Endodermal cell (in vitro differentiated cells): ENCODE data around the gene SCARB2. TPM values are rescaled to one million over a fixed set of nuclear protein-coding genes. Genes with fewer than 3 reads are reported as not detected.

Experiments used
- DNase-seq: peaks from one replicate; pipeline ENCODE4 v3.0.0-alpha.2; 2017
- H3K27ac ChIP-seq: 2 replicates; pipeline ENCODE4 v1.5.1; 2013; ENCODE audit warnings: mild to moderate bottlenecking, low read depth, low read length, moderate library complexity
- H3K27me3 ChIP-seq: 2 replicates; pipeline ENCODE4 v1.6.1; 2013; ENCODE audit warnings: mild to moderate bottlenecking, low read length, moderate library complexity; ENCODE audit not compliant: insufficient read depth, control insufficient read depth, poor library complexity, severe bottlenecking
- H3K36me3 ChIP-seq: 2 replicates; pipeline ENCODE4 v1.7.0; 2013; ENCODE audit warnings: mild to moderate bottlenecking, low read length, moderate library complexity; ENCODE audit not compliant: control insufficient read depth, insufficient read depth
- H3K4me1 ChIP-seq: one replicate; pipeline ENCODE4 v1.7.0; 2013; ENCODE audit warnings: low read length; ENCODE audit not compliant: control insufficient read depth, insufficient read depth
- H3K4me3 ChIP-seq: 2 replicates; pipeline ENCODE4 v1.5.1; 2013; ENCODE audit warnings: mild to moderate bottlenecking, low read length, moderate library complexity
- H3K9ac ChIP-seq: 2 replicates; pipeline ENCODE4 v1.6.1; 2013; ENCODE audit warnings: mild to moderate bottlenecking, low read length, moderate library complexity; ENCODE audit not compliant: poor library complexity, severe bottlenecking; ENCODE audit errors: extremely low read depth
- H3K9me3 ChIP-seq: 2 replicates; pipeline ENCODE4 v1.6.1; 2013; ENCODE audit warnings: mild to moderate bottlenecking, low read length, moderate library complexity; ENCODE audit not compliant: control insufficient read depth
- H3K27ac Mint-ChIP-seq: 2 replicates; pipeline ENCODE4 v1.8.0; 2020; ENCODE audit warnings: mixed read lengths
- H3K27me3 Mint-ChIP-seq: 2 replicates; pipeline ENCODE4 v1.8.0; 2021; ENCODE audit warnings: mild to moderate bottlenecking, mixed read lengths; ENCODE audit not compliant: insufficient read depth
- H3K36me3 Mint-ChIP-seq: 2 replicates; pipeline ENCODE4 v1.8.0; 2020; ENCODE audit warnings: low read depth, mixed read lengths
- H3K4me1 Mint-ChIP-seq: 2 replicates; pipeline ENCODE4 v1.8.0; 2020; ENCODE audit warnings: mixed read lengths
- H3K4me3 Mint-ChIP-seq: 2 replicates; pipeline ENCODE4 v1.8.0; 2020; ENCODE audit warnings: mild to moderate bottlenecking, moderate library complexity, mixed read lengths
- H3K9me3 Mint-ChIP-seq: 2 replicates; pipeline ENCODE4 v1.8.0; 2020; ENCODE audit warnings: mild to moderate bottlenecking, mixed read lengths
- WGBS, 2 experiments: methylation state at CpG; one replicate each; pipeline versions ENCODE4 v1.1.5 to v1.1.7; 2013; ENCODE audit warnings: missing lambda C conversion rate in 2 of 2, mixed read lengths in 1 of 2; ENCODE audit not compliant: insufficient coverage in 1 of 2, insufficient read length in 1 of 2; 5-methylcytosine and 5-hydroxymethylcytosine counted together
- total RNA-seq, 2 donors: library from RNA; stranded (reverse); fragmentation: NEBNext Ultra II Directional in 1 of 2; extraction: Animal tissue kit (Norgen Biotek cat#: 25700) in 1 of 2; gene quantifications; 2 replicates in 1 of 2; 3 replicates in 1 of 2; pipeline ENCODE4 v1.2.1, GENCODE V29; 2021
- TF ChIP-seq, protein P1 (sequence below): fragments of 200-600 bp; sonication (generic); conservative IDR thresholded peaks from 2 replicates; pipeline ENCODE4 v1.5.0; 2021; ENCODE audit warnings: antibody characterized with exemption, mild to moderate bottlenecking

The SCARB2 gene
- total RNA-seq, 2 donors from 2014 or later = 45.8 to 78.5 TPM

DNA sequence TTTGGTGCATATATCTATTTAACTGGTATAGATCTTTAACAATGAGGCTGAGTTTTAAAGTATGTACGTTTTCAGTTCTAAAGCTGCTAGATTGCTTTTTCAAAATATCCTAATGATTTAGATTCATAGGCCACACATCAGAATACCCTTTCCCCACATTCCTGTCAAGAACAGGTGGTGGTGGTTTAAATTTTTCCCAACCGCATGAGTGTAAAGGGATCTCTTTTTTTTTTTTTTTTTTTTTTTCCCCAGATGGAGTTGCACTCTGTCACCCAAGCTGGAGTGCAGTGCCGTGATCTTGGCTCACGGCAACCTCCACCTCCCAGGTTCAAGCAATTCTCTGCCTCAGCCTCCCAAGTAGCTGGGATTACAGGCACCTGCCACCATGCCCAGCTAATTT, 93.4 kb downstream of the SCARB2 start:
- no peak for DNase-seq
- no peak overlapping the region for H3K4me3 Mint-ChIP-seq

DNA sequence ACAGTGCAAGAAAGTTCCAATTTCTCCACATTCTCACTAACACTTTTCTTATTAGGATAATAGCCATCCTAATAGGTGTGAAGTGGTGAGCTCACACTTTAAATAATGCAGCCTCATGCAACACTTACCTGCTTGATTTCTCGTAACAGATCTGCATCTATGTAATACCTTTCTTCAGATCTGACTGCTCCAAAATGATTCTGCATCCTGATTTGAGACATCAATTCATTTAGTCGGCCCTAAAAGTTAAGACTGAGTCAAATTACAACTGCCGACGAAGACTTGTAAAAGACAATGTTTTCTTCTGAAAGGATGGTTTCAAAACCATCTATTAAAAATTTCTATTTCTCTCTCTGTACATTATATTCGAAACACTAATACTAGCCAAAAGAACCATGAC, 96.1 kb downstream of the SCARB2 start:
- H3K4me3 Mint-ChIP-seq = no peak overlapping the region
- TF ChIP-seq, protein P1, sequence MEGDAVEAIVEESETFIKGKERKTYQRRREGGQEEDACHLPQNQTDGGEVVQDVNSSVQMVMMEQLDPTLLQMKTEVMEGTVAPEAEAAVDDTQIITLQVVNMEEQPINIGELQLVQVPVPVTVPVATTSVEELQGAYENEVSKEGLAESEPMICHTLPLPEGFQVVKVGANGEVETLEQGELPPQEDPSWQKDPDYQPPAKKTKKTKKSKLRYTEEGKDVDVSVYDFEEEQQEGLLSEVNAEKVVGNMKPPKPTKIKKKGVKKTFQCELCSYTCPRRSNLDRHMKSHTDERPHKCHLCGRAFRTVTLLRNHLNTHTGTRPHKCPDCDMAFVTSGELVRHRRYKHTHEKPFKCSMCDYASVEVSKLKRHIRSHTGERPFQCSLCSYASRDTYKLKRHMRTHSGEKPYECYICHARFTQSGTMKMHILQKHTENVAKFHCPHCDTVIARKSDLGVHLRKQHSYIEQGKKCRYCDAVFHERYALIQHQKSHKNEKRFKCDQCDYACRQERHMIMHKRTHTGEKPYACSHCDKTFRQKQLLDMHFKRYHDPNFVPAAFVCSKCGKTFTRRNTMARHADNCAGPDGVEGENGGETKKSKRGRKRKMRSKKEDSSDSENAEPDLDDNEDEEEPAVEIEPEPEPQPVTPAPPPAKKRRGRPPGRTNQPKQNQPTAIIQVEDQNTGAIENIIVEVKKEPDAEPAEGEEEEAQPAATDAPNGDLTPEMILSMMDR = no peak
- no peak for DNase-seq
- no peak overlapping the region for H3K27ac Mint-ChIP-seq
- peaks cover 4% of the 10 kb centered on the region for H3K9me3 Mint-ChIP-seq
- no peaks in the 10 kb centered on the region for H3K4me1 Mint-ChIP-seq
- 92 to 100% methylated on average over 2 to 5 of the region's 5 CpGs for WGBS, 2 experiments
- H3K27me3 ChIP-seq = no peaks in the 10 kb centered on the region
- H3K27ac ChIP-seq = no peak overlapping the region
- H3K9me3 ChIP-seq = peaks cover 5% of the 10 kb centered on the region
- H3K4me3 ChIP-seq = no peak overlapping the region
- H3K36me3 Mint-ChIP-seq = peaks cover 84% of the 10 kb centered on the region
- H3K4me1 ChIP-seq = no peaks in the 10 kb centered on the region
- H3K9ac ChIP-seq = no peak overlapping the region
- H3K27me3 Mint-ChIP-seq = no peaks in the 10 kb centered on the region
- H3K36me3 ChIP-seq = peaks cover 93% of the 10 kb centered on the region

More for the DNA sequence above, 93.4 kb downstream of the SCARB2 start:
- H3K27ac Mint-ChIP-seq = no peak overlapping the region
- no peaks in the 10 kb centered on the region for H3K4me1 ChIP-seq
- peaks cover 94% of the 10 kb centered on the region for H3K36me3 ChIP-seq
- TF ChIP-seq, protein P1 = no peak
- WGBS, 2 experiments = 83% methylated on average over 2 of the region's 4 CpGs; no CpG with 5 or more reads in 1 of the 2 experiments
- no peak overlapping the region for H3K4me3 ChIP-seq
- H3K9me3 ChIP-seq = peaks cover 5% of the 10 kb centered on the region
- H3K27ac ChIP-seq = no peak overlapping the region
- no peak overlapping the region for H3K9ac ChIP-seq
- no peaks in the 10 kb centered on the region for H3K4me1 Mint-ChIP-seq
- peaks cover 4% of the 10 kb centered on the region for H3K9me3 Mint-ChIP-seq
- no peaks in the 10 kb centered on the region for H3K27me3 ChIP-seq
- H3K36me3 Mint-ChIP-seq = peaks cover 87% of the 10 kb centered on the region
- H3K27me3 Mint-ChIP-seq = no peaks in the 10 kb centered on the region

DNA sequence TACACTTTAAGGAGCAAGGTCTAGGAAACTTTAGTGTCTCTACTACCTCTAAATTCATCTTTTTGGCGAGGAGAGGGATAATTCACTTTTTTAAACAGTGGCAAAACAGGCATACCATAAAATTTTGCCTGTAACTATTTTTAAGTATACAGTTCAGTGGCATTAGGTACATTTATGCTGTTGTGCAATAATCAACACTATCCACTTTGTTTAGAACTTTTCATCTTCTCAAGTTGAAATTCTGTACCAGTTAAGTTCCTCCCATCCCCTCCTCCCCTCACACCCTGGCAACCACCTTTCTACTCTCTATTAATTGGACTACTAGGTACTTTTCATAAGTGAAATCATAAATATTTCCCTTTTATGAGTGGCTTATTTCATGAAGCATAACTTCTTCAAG, 96.8 kb downstream of the SCARB2 start:
- Mint-ChIP-seq H3K36me3 (peaks cover 83% of the 10 kb centered on the region), H3K27ac (no peak overlapping the region), H3K27me3 (no peaks in the 10 kb centered on the region), H3K4me1 (no peaks in the 10 kb centered on the region), H3K4me3 (no peak overlapping the region), H3K9me3 (peaks cover 4% of the 10 kb centered on the region)
- H3K27ac ChIP-seq = no peak overlapping the region
- H3K4me1 ChIP-seq = no peaks in the 10 kb centered on the region
- no peak overlapping the region for H3K4me3 ChIP-seq
- TF ChIP-seq, protein P1 = no peak
- DNase-seq = no peak
- H3K9me3 ChIP-seq = no peaks in the 10 kb centered on the region
- H3K9ac ChIP-seq = no peak overlapping the region
- H3K27me3 ChIP-seq = no peaks in the 10 kb centered on the region
- peaks cover 92% of the 10 kb centered on the region for H3K36me3 ChIP-seq
- WGBS, 2 experiments = 95% methylated on average over 1 of the region's 1 CpG; no CpG with 5 or more reads in 1 of the 2 experiments

Other genes with a start within 250 kb of the SCARB2 start
- 10 to 100 TPM; 38.1 to 47.4 TPM for gene SDAD1, start 222.9 kb downstream of the SCARB2 start, total RNA-seq
- gene CXCL9, start 206.3 kb downstream of the SCARB2 start, total RNA-seq = not detected
- gene CXCL10, start 190.3 kb downstream of the SCARB2 start, total RNA-seq = not detected
- gene CXCL11, start 177.8 kb downstream of the SCARB2 start, total RNA-seq = not detected
- gene ART3, start 139.1 kb downstream of the SCARB2 start, total RNA-seq = under 1 TPM in 1 of 2 donors, not detected in 1; 0.92 TPM
- gene NUP54, start 65.4 kb downstream of the SCARB2 start, total RNA-seq = 10 to 100 TPM; 78.6 to 88.5 TPM
- 1 to 10 TPM in 1 of 2 donors, under 1 TPM in 1; 0.84 to 2.5 TPM for gene FAM47E, start 37.9 kb upstream of the SCARB2 start, total RNA-seq
- 1 to 10 TPM in 1 of 2 donors, under 1 TPM in 1; 0.31 to 1.3 TPM for gene STBD1, start 92.9 kb upstream of the SCARB2 start, total RNA-seq
- not detected for gene CCDC158, start 207.3 kb upstream of the SCARB2 start, total RNA-seq
- 10 to 100 TPM; 18.1 to 21.8 TPM for gene SHROOM3, start 221.4 kb upstream of the SCARB2 start, total RNA-seq